ENCODE results near the gene FEM1C.

GRCh38 chr5:115544436-115545350 is at the start of gene FEM1C:
- TF ChIP-seq TAF1 (IDR thresholded peaks at IDR 0.05; ENCODE audit: low read depth) = peak; percentile 92
- TF ChIP-seq CTCF (IDR thresholded peaks at IDR 0.05; ENCODE audit: poor library complexity, severe bottlenecking) = no peak
- no peak for TF ChIP-seq EZH2 (IDR thresholded peaks at IDR 0.05; ENCODE audit: borderline replicate concordance, insufficient read depth, low read length, poor library complexity, severe bottlenecking)
- peak; percentile 96 for TF ChIP-seq POLR2AphosphoS5 (IDR thresholded peaks at IDR 0.05)
- TF ChIP-seq EP300 (conservative IDR thresholded peaks at IDR 0.05; ENCODE audit: poor library complexity, severe bottlenecking) = peak; percentile 26
- TF ChIP-seq RAD21 (conservative IDR thresholded peaks at IDR 0.05) = peak; percentile 19

All from neural cell (in vitro differentiated cells).